Peyer's patch (tissue), 4 donors: ENCODE measurements around the gene IL13RA1. TPM values are rescaled to one million over a fixed set of nuclear protein-coding genes. Genes with fewer than 3 reads are reported as not detected.
"Not testable (repeated sequence)": the region's sequence is repeated elsewhere in the genome, so short reads cannot be mapped to it uniquely, and the experiment has no call there.

Experiments used
- DNase-seq, 3 donors: peaks; one replicate each; pipeline ENCODE4 v3.0.0-alpha.2; 2017 to 2019
- H3K27ac ChIP-seq, 4 donors: fragments of 200-600 bp; sonication (generic); one replicate each; pipeline ENCODE4 v1.5.1; 2016 to 2019
- H3K27me3 ChIP-seq, 2 donors: fragments of 200-600 bp; sonication (generic); one replicate each; pipeline ENCODE4 v1.5.1; 2019
- H3K36me3 ChIP-seq, 3 donors: fragments of 200-600 bp; sonication (generic); one replicate each; pipeline ENCODE4 v1.5.1; 2016 to 2019
- H3K4me1 ChIP-seq, 4 donors: fragments of 200-600 bp; sonication (generic); one replicate each; pipeline ENCODE4 v1.5.1; 2016 to 2019
- H3K4me3 ChIP-seq, 4 donors: fragments of 200-600 bp; sonication (generic); 1 replicate in 3 of 4; 2 replicates in 1 of 4; pipeline ENCODE4 v1.5.1; 2016 to 2019; ENCODE audit warnings: mild to moderate bottlenecking in 1 of 4
- H3K9me3 ChIP-seq, 4 donors: fragments of 200-600 bp; sonication (generic); one replicate each; pipeline ENCODE4 v1.5.1; 2016 to 2019; ENCODE audit warnings: mild to moderate bottlenecking in 1 of 4
- CTCF ChIP-seq, 6 experiments: fragments of 450-650 bp in 4 of 6; fragments of 200-600 bp in 2 of 6; sonication (generic) in 1 of 6; IDR thresholded peaks; one replicate each; pipeline ENCODE4 v1.5.1; 2017 to 2019; ENCODE audit warnings: antibody characterized with exemption in 6 of 6, mild to moderate bottlenecking in 3 of 6, moderate library complexity in 1 of 6
- POLR2A ChIP-seq, 2 donors: fragments of 450-650 bp; IDR thresholded peaks; one replicate each; pipeline ENCODE4 v1.5.1; 2017; ENCODE audit warnings: antibody characterized with exemption in 2 of 2, mild to moderate bottlenecking in 2 of 2, moderate library complexity in 2 of 2
- total RNA-seq, 4 donors: library from RNA; depleted of rRNA; stranded (reverse); fragments of >200 nt; gene quantifications; one replicate each; pipeline ENCODE4 v1.1.0, GENCODE V29; 2016

Gene IL13RA1
- total RNA-seq, 4 donors from 2014 or later, result 38.0 to 98.3 (median 63.0) TPM

DNA sequence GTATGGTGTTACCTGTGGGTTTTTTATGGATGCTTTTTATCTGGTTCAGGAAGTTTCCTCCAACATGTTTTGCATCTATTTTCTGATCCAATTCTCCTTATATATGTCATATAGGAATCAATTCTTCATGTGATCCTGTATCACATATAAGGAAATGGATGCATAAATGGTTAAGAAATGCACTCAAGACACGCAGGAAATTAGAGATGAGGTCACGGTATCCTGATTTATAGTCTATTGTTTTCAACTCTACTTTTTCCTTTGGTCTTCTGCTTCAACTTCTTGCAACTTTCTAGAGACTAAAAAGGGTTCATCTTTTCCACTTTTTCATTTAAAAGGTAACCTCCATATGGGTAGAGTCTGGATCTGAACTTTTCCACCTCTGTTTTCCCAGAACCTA lies 33.6 kb upstream of the IL13RA1 start:
- H3K27me3 ChIP-seq, result no peaks in the 10 kb centered on the region
- TF ChIP-seq POLR2A (IDR thresholded peaks at IDR 0.05), result no peak
- TF ChIP-seq CTCF (IDR thresholded peaks at IDR 0.05), result no peak
- no peak overlapping the region for H3K4me3 ChIP-seq
- no peaks in the 10 kb centered on the region for H3K36me3 ChIP-seq
- no peak for DNase-seq
- no peaks in the 10 kb centered on the region for H3K4me1 ChIP-seq
- H3K9me3 ChIP-seq, result no peaks in the 10 kb centered on the region
- H3K27ac ChIP-seq, result no peak overlapping the region

- Histone ChIP-seq H3K4me1 (no peaks in the 10 kb centered on the region), H3K9me3 (no peaks in the 10 kb centered on the region), H3K4me3 (no peak overlapping the region), H3K36me3 (no peaks in the 10 kb centered on the region), H3K27me3 (no peaks in the 10 kb centered on the region), H3K27ac (no peak overlapping the region)
- TF ChIP-seq CTCF (IDR thresholded peaks at IDR 0.05) (no peak), POLR2A (IDR thresholded peaks at IDR 0.05) (no peak)
- DNase-seq, result no peak
Observed at GRCh38 chrX:118694638-118695037, 32.8 kb upstream of the IL13RA1 start.

DNA sequence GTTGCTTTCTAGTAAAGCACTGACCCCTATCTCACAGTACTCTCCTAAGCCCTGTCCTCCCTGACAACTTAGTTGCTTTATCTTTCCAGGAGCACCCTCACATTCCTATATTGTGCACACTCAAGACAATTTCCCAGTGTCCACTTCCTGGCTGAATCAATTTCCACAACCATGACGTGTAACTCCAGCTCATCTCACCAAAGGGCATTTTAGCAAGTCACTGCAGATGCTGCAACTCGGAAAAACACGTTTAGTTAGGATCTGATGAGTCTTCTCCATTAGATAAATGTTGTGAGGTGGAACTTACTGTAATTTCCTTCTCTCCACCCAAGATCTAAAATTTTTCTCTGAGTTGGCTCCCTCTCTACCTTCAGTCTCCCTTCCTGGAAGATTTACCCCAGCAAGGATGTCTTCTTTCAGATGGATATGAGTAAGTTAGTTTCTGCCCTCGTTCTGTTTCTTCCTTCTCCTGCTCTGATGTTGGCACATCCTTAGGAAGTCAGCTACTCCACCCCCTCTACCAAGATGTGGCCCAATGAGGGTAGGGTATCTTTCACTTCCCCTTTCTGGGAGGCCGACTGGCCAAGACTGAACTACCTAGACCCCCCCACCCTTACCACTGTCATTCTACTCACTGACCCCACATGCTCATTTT lies 28.8 kb upstream of the IL13RA1 start:
- TF ChIP-seq POLR2A (IDR thresholded peaks at IDR 0.05) (no peak), CTCF (IDR thresholded peaks at IDR 0.05) (no peak)
- Histone ChIP-seq H3K36me3 (no peaks in the 10 kb centered on the region), H3K27ac (no peak overlapping the region), H3K27me3 (no peaks in the 10 kb centered on the region), H3K4me1 (no peaks in the 10 kb centered on the region), H3K4me3 (no peak overlapping the region), H3K9me3 (no peaks in the 10 kb centered on the region)
- peak in 1 of 3 donors; percentile 33 for DNase-seq

GRCh38 chrX:118702741-118703140 lies 24.7 kb upstream of the IL13RA1 start:
- no peak for TF ChIP-seq POLR2A (IDR thresholded peaks at IDR 0.05)
- TF ChIP-seq CTCF (IDR thresholded peaks at IDR 0.05), result no peak
- no peak overlapping the region for H3K4me3 ChIP-seq
- DNase-seq, result no peak
- H3K9me3 ChIP-seq, result no peaks in the 10 kb centered on the region
- no peak overlapping the region for H3K27ac ChIP-seq
- H3K27me3 ChIP-seq, result no peaks in the 10 kb centered on the region
- H3K36me3 ChIP-seq, result no peaks in the 10 kb centered on the region
- H3K4me1 ChIP-seq, result no peaks in the 10 kb centered on the region

DNA sequence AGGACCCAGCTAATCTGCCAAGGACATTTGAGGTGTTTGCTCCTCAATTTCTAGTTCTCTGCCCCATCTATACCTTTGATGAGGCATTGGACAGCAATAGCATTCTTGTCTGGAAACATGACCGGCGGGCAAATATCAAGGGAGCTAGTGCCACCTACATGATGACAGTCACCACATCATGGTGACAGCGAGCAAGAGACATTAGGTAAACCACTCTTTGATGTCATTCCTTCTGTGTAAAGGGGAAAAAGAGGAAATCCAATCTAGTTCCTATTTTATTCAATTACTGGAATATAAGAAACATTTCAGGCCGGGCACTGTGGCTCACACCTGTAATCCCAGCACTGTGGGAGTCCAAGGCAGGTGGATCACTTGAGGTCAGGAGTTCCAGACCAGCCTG lies 20.7 kb upstream of the IL13RA1 start:
- no peak for TF ChIP-seq POLR2A (IDR thresholded peaks at IDR 0.05)
- no peak for TF ChIP-seq CTCF (IDR thresholded peaks at IDR 0.05)
- no peaks in the 10 kb centered on the region for H3K36me3 ChIP-seq
- no peak for DNase-seq

GRCh38 chrX:118714521-118714920 lies 12.9 kb upstream of the IL13RA1 start:
- Histone ChIP-seq H3K27ac (no peak overlapping the region), H3K36me3 (no peaks in the 10 kb centered on the region), H3K9me3 (no peaks in the 10 kb centered on the region), H3K27me3 (no peaks in the 10 kb centered on the region), H3K4me3 (no peak overlapping the region), H3K4me1 (no peaks in the 10 kb centered on the region)
- no peak for DNase-seq
- TF ChIP-seq POLR2A (IDR thresholded peaks at IDR 0.05) (no peak), CTCF (IDR thresholded peaks at IDR 0.05) (no peak)

More for the DNA sequence above, 20.7 kb upstream of the IL13RA1 start:
- Histone ChIP-seq H3K27me3 (no peaks in the 10 kb centered on the region), H3K27ac (no peak overlapping the region), H3K4me3 (no peak overlapping the region), H3K4me1 (no peaks in the 10 kb centered on the region), H3K9me3 (no peaks in the 10 kb centered on the region)

GRCh38 chrX:118715917-118716316 lies 11.5 kb upstream of the IL13RA1 start:
- H3K36me3 ChIP-seq, H3K9me3 ChIP-seq, DNase-seq, H3K27me3 ChIP-seq, H3K4me3 ChIP-seq, H3K4me1 ChIP-seq, H3K27ac ChIP-seq: not testable (repeated sequence)

DNA sequence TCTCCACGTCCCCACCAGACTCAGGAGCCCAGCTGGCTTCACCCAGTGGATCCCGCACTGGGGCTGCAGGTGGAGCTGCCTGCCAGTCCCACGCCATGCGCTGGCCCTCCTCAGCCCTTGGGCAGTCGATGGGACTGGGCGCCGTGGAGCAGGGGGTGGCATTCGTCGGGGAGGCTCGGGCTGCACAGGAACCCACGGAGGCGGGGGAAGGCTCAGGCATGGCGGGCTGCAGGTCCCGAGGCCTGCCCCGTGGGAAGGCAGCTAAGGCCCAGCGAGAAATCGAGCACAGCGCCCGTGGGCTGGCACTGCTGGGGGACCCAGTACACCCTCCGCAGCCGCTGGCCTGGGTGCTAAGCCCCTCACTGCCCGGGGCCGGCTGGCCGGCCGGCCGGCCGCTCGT lies 10.6 kb upstream of the IL13RA1 start:
- H3K27ac ChIP-seq, result peak overlapping the region in 1 of 4 donors; percentile 44
- H3K27me3 ChIP-seq, H3K4me1 ChIP-seq, H3K36me3 ChIP-seq, DNase-seq, H3K4me3 ChIP-seq, H3K9me3 ChIP-seq: not testable (repeated sequence)
